DND-41 (cell line): ENCODE data around the gene PIK3R4.

Source experiments
- ATAC-seq: fragments of 200-7000 bp; cut with Tn5 transposase; 3 replicates; pipeline ENCODE4 v1.9.1; 2021; ENCODE audit warnings: low read depth; ENCODE audit not compliant: insufficient read depth
- DNase-seq: peaks from one replicate; pipeline ENCODE4 v3.0.0-alpha.2; 2020
- H2AFZ ChIP-seq: 2 replicates; pipeline ENCODE4 v1.6.0; 2012; ENCODE audit warnings: low read depth, low read length
- H3K27ac ChIP-seq: 2 replicates; pipeline ENCODE4 v1.5.1; 2012; ENCODE audit warnings: low read length, inconsistent platforms
- H3K27me3 ChIP-seq: fragments of 200-600 bp; sonication (generic); 2 replicates; pipeline ENCODE4 v1.6.0; 2012; ENCODE audit warnings: low read length, mild to moderate bottlenecking, inconsistent platforms; ENCODE audit not compliant: insufficient read depth, poor library complexity
- H3K36me3 ChIP-seq: 2 replicates; pipeline ENCODE4 v1.5.1; 2012; ENCODE audit warnings: low read length, inconsistent platforms; ENCODE audit not compliant: insufficient read depth
- H3K4me1 ChIP-seq: 2 replicates; pipeline ENCODE4 v1.5.1; 2012; ENCODE audit warnings: mild to moderate bottlenecking, low read length; ENCODE audit not compliant: insufficient read depth
- H3K4me2 ChIP-seq: 2 replicates; pipeline ENCODE4 v1.6.0; 2012; ENCODE audit warnings: mild to moderate bottlenecking, moderate library complexity, low read length, inconsistent platforms; ENCODE audit not compliant: insufficient read depth
- H3K4me3 ChIP-seq, 2 experiments: fragments of 200-600 bp in 1 of 2; shearing (Covaris generic) in 1 of 2; 2 replicates each; pipeline ENCODE4 v1.5.1; 2012 to 2016; ENCODE audit warnings: inconsistent platforms in 2 of 2, low read length in 2 of 2, mild to moderate bottlenecking in 2 of 2, low read depth in 1 of 2, moderate library complexity in 1 of 2
- H3K79me2 ChIP-seq: 2 replicates; pipeline ENCODE4 v1.6.0; 2012; ENCODE audit warnings: low read length, inconsistent platforms; ENCODE audit not compliant: insufficient read depth
- H3K9ac ChIP-seq: 2 replicates; pipeline ENCODE4 v1.6.0; 2012; ENCODE audit warnings: low read depth, mild to moderate bottlenecking, inconsistent platforms, low read length, moderate library complexity
- H3K9me3 ChIP-seq: 2 replicates; pipeline ENCODE4 v1.5.1; 2012; ENCODE audit warnings: low read length, moderate library complexity, mild to moderate bottlenecking, inconsistent platforms; ENCODE audit not compliant: insufficient read depth, severe bottlenecking
- H4K20me1 ChIP-seq: 2 replicates; pipeline ENCODE4 v1.6.0; 2012; ENCODE audit warnings: low read length; ENCODE audit not compliant: insufficient read depth
- CTCF ChIP-seq: IDR thresholded peaks from 2 replicates; pipeline ENCODE4 v1.5.1; 2012; ENCODE audit warnings: borderline replicate concordance, low read length, moderate library complexity, mild to moderate bottlenecking; ENCODE audit not compliant: poor library complexity, severe bottlenecking; ENCODE audit errors: extremely low read depth
- EZH2 ChIP-seq: IDR thresholded peaks from 3 replicates; pipeline ENCODE4 v1.6.1; 2012; ENCODE audit warnings: borderline replicate concordance, low read depth, mild to moderate bottlenecking, moderate library complexity, low read length, inconsistent platforms; ENCODE audit not compliant: severe bottlenecking

The PIK3R4 gene

GRCh38 chr3:130663092-130663491 is 83.5 kb downstream of the PIK3R4 start:
- Histone ChIP-seq H3K36me3 (peaks cover 2% of the 10 kb centered on the region; the same call in 1 of the 2 replicates), H3K4me3 (no peak overlapping the region), H3K27me3 (no peaks in the 10 kb centered on the region), H3K4me1 (no peaks in the 10 kb centered on the region), H3K79me2 (no peaks in the 10 kb centered on the region), H3K9me3 (peaks cover 2% of the 10 kb centered on the region), H4K20me1 (no peaks in the 10 kb centered on the region), H3K9ac (no peak overlapping the region), H3K27ac (no peak overlapping the region), H2AFZ (no peak overlapping the region), H3K4me2 (no peak overlapping the region)
- DNase-seq (no peak), ATAC-seq (no peak)
- TF ChIP-seq CTCF (no peak), EZH2 (no peak)

- Histone ChIP-seq H4K20me1 (no peaks in the 10 kb centered on the region), H3K27ac (no peak overlapping the region), H3K36me3 (peaks cover 2% of the 10 kb centered on the region; the same call in 1 of the 2 replicates), H3K4me3 (no peak overlapping the region), H3K79me2 (no peaks in the 10 kb centered on the region), H2AFZ (no peak overlapping the region), H3K27me3 (no peaks in the 10 kb centered on the region), H3K9ac (no peak overlapping the region), H3K9me3 (peaks cover 2% of the 10 kb centered on the region), H3K4me2 (no peak overlapping the region), H3K4me1 (no peaks in the 10 kb centered on the region)
- DNase-seq (no peak), ATAC-seq (no peak)
- TF ChIP-seq CTCF (no peak), EZH2 (no peak)
Measured at GRCh38 chr3:130662501-130662996, 84.1 kb downstream of the PIK3R4 start.

GRCh38 chr3:130661140-130661891 is 85.3 kb downstream of the PIK3R4 start:
- no peak for DNase-seq
- peaks cover 2% of the 10 kb centered on the region; the same call in 1 of the 2 replicates for H3K36me3 ChIP-seq
- peaks cover 9% of the 10 kb centered on the region for H3K9me3 ChIP-seq
- H3K4me1 ChIP-seq: no peaks in the 10 kb centered on the region
- no peak overlapping the region for H3K27ac ChIP-seq
- H3K9ac ChIP-seq: no peak overlapping the region
- H3K79me2 ChIP-seq: no peaks in the 10 kb centered on the region
- H3K27me3 ChIP-seq: no peaks in the 10 kb centered on the region
- H3K4me3 ChIP-seq: no peak overlapping the region
- H2AFZ ChIP-seq: no peak overlapping the region
- no peak for TF ChIP-seq CTCF
- TF ChIP-seq EZH2: no peak
- ATAC-seq: no peak
- H3K4me2 ChIP-seq: no peak overlapping the region
- no peaks in the 10 kb centered on the region for H4K20me1 ChIP-seq
